SH-SY5Y (cell line): ENCODE results near the gene PDHA1.

Experiments used
- GATA2 ChIP-seq: IDR thresholded peaks from 2 replicates; pipeline ENCODE4 v1.6.1; 2011; ENCODE audit warnings: mild to moderate bottlenecking, low read depth, low read length
- GATA3 ChIP-seq: IDR thresholded peaks from 2 replicates; pipeline ENCODE4 v1.6.1; 2011; ENCODE audit warnings: low read depth, mild to moderate bottlenecking, low read length, moderate library complexity

DNA sequence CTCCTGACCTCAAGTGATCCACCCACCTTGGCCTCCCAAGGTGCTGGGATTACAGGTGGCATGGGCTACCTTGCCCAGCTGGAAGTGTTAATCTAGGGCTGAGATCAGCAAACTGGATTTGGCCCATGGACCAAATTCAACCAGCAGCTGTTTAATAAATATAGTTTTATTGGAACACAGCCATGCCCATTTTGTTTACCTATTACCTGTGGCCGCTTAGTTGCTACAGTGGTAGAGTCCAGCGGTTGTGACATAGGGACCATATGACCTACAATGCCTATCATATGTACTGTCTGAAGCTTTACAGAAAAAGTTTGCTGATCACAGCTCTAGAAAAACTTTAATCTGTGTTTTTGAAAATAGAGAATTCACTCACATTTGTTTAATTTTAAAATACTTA lies 17.2 kb upstream of the PDHA1 start:
- no peak for TF ChIP-seq GATA3
- no peak for TF ChIP-seq GATA2
